ENCODE results near the gene ACTN1.

Gene ACTN1

GRCh38 chr14:68926236-68926635, 52.9 kb downstream of the ACTN1 start:
- no peak overlapping the region for H3K4me3 ChIP-seq (ENCODE audit: low read depth, low read length)
- DNase-seq (ENCODE audit: low read depth), result no peak
- TF ChIP-seq, protein P1, sequence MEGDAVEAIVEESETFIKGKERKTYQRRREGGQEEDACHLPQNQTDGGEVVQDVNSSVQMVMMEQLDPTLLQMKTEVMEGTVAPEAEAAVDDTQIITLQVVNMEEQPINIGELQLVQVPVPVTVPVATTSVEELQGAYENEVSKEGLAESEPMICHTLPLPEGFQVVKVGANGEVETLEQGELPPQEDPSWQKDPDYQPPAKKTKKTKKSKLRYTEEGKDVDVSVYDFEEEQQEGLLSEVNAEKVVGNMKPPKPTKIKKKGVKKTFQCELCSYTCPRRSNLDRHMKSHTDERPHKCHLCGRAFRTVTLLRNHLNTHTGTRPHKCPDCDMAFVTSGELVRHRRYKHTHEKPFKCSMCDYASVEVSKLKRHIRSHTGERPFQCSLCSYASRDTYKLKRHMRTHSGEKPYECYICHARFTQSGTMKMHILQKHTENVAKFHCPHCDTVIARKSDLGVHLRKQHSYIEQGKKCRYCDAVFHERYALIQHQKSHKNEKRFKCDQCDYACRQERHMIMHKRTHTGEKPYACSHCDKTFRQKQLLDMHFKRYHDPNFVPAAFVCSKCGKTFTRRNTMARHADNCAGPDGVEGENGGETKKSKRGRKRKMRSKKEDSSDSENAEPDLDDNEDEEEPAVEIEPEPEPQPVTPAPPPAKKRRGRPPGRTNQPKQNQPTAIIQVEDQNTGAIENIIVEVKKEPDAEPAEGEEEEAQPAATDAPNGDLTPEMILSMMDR (conservative IDR thresholded peaks at IDR 0.05; ENCODE audit: low read depth, low read length), result peak; percentile 71

GRCh38 chr14:68925373-68925772, 53.7 kb downstream of the ACTN1 start:
- TF ChIP-seq, protein P1 (conservative IDR thresholded peaks at IDR 0.05; ENCODE audit: low read depth, low read length), result no peak
- H3K4me3 ChIP-seq (ENCODE audit: low read depth, low read length), result no peak overlapping the region
- DNase-seq (ENCODE audit: low read depth), result no peak

DNA sequence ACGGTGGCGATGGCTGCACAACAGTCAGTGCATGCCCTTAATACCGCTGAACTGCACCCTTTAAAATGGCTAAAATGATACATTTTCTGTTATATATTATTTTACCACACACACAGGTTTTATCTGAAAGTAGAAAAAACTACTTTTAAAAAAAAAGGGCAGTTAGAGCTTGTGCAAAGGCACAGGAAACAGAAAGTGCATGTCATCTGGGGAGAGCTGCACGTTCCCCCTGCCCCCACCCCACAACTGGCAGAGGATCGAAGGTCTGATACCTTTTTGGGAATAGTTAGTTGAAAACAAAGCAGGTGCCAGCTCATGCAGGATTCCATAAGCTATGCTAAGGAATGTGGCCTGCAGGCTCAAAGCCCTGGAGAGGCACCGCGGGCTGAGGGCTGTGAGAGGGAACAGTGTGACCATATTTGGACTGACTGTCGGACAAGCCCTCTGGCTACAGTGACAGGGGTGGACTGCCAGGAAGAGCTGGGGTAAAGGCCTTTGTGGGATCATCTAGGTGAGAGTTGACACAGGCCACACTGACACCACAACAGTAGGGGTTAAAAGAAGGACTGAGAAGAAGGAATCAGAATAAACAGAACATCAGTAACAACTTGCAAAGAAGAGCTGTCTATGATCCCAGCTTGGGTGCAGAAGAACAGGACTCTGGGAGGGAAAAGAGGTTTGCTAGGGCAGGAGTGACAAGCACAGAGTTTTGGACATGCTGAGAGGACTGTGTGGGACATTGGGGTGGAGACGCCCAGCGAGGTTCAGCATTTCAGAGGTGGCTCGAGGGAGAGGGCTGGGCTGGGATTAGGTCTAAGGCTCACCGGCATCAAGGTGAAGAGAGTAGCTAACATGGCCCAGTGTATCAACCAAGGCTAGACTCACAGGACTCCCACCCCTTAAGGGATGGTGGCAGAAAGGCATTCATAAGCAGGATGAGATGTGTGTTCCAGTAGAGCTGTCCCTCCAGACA, 54.6 kb downstream of the ACTN1 start:
- TF ChIP-seq, protein P1 (conservative IDR thresholded peaks at IDR 0.05; ENCODE audit: low read depth, low read length), result no peak
- no peak overlapping the region for H3K4me3 ChIP-seq (ENCODE audit: low read depth, low read length)
- no peak for DNase-seq (ENCODE audit: low read depth)

DNA sequence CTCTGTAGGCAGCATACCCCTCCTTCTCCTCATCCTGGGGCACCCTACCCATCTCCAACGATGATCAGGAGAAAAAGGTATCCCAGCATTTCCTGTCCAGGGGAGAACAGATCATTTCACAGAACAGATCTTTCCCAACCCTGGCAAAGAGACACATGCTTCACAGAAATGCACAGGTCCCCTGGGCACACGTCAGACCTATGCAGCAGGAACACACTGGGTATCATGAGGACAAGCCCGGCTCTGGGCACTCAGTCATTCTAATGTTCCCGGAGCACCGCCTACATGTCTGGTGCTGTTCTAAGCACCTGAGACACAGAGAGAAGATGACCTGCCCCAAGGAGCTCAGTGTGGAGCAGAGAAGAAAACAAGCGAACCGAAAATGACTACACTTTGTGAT, 56.2 kb downstream of the ACTN1 start:
- no peak overlapping the region for H3K4me3 ChIP-seq (ENCODE audit: low read depth, low read length)
- TF ChIP-seq, protein P1 (conservative IDR thresholded peaks at IDR 0.05; ENCODE audit: low read depth, low read length), result no peak
- DNase-seq (ENCODE audit: low read depth), result no peak

DNA sequence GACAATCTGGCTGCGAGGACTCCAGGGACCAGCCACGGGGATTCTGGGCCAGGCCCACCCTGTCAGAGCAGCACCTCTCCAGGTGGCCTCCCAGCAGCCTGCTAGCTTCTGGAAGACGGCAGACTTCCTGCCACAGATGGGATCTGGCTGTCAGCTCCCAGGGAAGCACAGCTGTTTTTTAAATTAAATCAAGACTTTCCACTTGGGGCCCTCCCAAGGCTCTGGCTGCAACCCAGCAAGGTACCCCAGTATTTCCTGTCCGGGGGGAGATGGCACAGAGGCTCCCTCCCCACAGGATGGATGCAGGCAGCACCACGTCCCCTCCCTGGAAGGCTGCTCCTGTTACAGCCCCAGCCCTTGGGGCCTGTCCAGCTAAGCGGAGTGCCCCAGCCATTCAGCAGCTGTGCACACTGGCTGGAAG, 56.9 kb downstream of the ACTN1 start:
- TF ChIP-seq, protein P1 (conservative IDR thresholded peaks at IDR 0.05; ENCODE audit: low read depth, low read length), result no peak
- no peak overlapping the region for H3K4me3 ChIP-seq (ENCODE audit: low read depth, low read length)
- no peak for DNase-seq (ENCODE audit: low read depth)

GRCh38 chr14:68921666-68922065, 57.4 kb downstream of the ACTN1 start:
- H3K4me3 ChIP-seq (ENCODE audit: low read depth, low read length), result no peak overlapping the region
- no peak for DNase-seq (ENCODE audit: low read depth)
- TF ChIP-seq, protein P1 (conservative IDR thresholded peaks at IDR 0.05; ENCODE audit: low read depth, low read length), result peak; percentile 31

DNA sequence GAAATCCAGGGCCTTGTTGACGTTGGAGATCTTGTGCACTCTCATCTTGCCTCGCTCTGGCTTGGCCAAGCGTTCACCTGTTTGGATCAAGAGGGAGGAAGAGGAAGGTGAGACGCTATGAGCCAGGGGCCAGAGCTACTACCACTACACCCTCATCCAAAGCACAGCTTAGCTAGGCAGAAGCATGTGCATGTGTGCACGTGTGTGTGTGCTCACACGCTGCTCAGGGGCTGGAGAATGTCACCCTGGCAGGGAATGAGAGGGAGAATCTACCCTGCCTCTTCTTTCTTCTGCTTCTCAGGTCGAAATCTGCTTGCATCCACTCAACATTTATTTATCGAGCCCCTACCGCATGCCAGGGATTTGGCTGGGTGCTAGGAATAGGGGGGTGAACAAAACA, 58.1 kb downstream of the ACTN1 start:
- no peak for DNase-seq (ENCODE audit: low read depth)
- TF ChIP-seq, protein P1 (conservative IDR thresholded peaks at IDR 0.05; ENCODE audit: low read depth, low read length), result no peak
- no peak overlapping the region for H3K4me3 ChIP-seq (ENCODE audit: low read depth, low read length)

Data from choroid plexus epithelial cell (primary cell).